NT2/D1 (cell line): ENCODE data around the gene MORN1.

ENCODE experiments used
- SUZ12 ChIP-seq: IDR thresholded peaks from 2 replicates; pipeline ENCODE4 v1.6.1; 2011; ENCODE audit not compliant: insufficient read length, insufficient read depth; ENCODE audit errors: extremely low read depth
- YY1 ChIP-seq: IDR thresholded peaks from 2 replicates; pipeline ENCODE4 v1.6.1; 2011; ENCODE audit not compliant: insufficient read length, insufficient read depth
- ZNF274 ChIP-seq: IDR thresholded peaks from 2 replicates; pipeline ENCODE4 v1.6.1; 2011; ENCODE audit warnings: mild to moderate bottlenecking, low read depth, low read length

- no peak for TF ChIP-seq YY1
- TF ChIP-seq SUZ12: no peak
- TF ChIP-seq ZNF274: no peak
These were observed 2.1 kb upstream of the MORN1 start for GRCh38 chr1:2393471-2393877.
